Neural crest cell (in vitro differentiated cells): ENCODE measurements around the gene ALG13. TPM values are rescaled to one million over a fixed set of nuclear protein-coding genes. Genes with fewer than 3 reads are reported as not detected.

ENCODE experiments used
- DNase-seq: peaks from one replicate; pipeline ENCODE4 v3.0.0; 2021; ENCODE audit warnings: low read depth, mixed read lengths, low spot score
- H3K27ac Mint-ChIP-seq: one replicate; pipeline ENCODE4 v1.8.0; 2021; ENCODE audit warnings: mild to moderate bottlenecking, mixed read lengths; ENCODE audit not compliant: unreplicated experiment
- H3K27me3 Mint-ChIP-seq: 2 replicates; pipeline ENCODE4 v1.8.0; 2021; ENCODE audit warnings: low read depth, mild to moderate bottlenecking, mixed read lengths
- H3K36me3 Mint-ChIP-seq: 2 replicates; pipeline ENCODE4 v1.8.0; 2021; ENCODE audit warnings: low read depth, mild to moderate bottlenecking, mixed read lengths
- H3K4me1 Mint-ChIP-seq: 2 replicates; pipeline ENCODE4 v1.8.0; 2021; ENCODE audit warnings: mixed read lengths
- H3K4me3 Mint-ChIP-seq: one replicate; pipeline ENCODE4 v1.8.0; 2021; ENCODE audit warnings: mild to moderate bottlenecking, mixed read lengths
- H3K9me3 Mint-ChIP-seq: 2 replicates; pipeline ENCODE4 v1.8.0; 2021; ENCODE audit warnings: mixed read lengths
- CTCF ChIP-seq: fragments of 200-600 bp; sonication (generic); conservative IDR thresholded peaks from 2 replicates; pipeline ENCODE4 v1.5.0; 2021; ENCODE audit warnings: antibody characterized with exemption, mild to moderate bottlenecking
- total RNA-seq: library from RNA; stranded (reverse); gene quantifications from 2 replicates; pipeline ENCODE4 v1.2.1, GENCODE V29; 2021

Gene ALG13
- total RNA-seq, 1 donor from 2014 or later, result 56.7 TPM

GRCh38 chrX:111728096-111728495 lies 47.1 kb downstream of the ALG13 start:
- no peaks in the 10 kb centered on the region for H3K4me1 Mint-ChIP-seq
- H3K27me3 Mint-ChIP-seq, result no peaks in the 10 kb centered on the region
- peaks cover 32% of the 10 kb centered on the region for H3K36me3 Mint-ChIP-seq
- H3K4me3 Mint-ChIP-seq, result no peak overlapping the region
- DNase-seq, result no peak
- no peak overlapping the region for H3K27ac Mint-ChIP-seq
- no peak for TF ChIP-seq CTCF
- no peaks in the 10 kb centered on the region for H3K9me3 Mint-ChIP-seq

GRCh38 chrX:111731351-111731750 lies 50.4 kb downstream of the ALG13 start:
- Mint-ChIP-seq H3K27ac (no peak overlapping the region), H3K27me3 (no peaks in the 10 kb centered on the region), H3K36me3 (peaks cover 39% of the 10 kb centered on the region), H3K4me3 (no peak overlapping the region), H3K4me1 (no peaks in the 10 kb centered on the region), H3K9me3 (no peaks in the 10 kb centered on the region)
- TF ChIP-seq CTCF, result no peak
- DNase-seq, result no peak

GRCh38 chrX:111736571-111736970 lies 55.6 kb downstream of the ALG13 start:
- TF ChIP-seq CTCF, result no peak
- no peak overlapping the region for H3K27ac Mint-ChIP-seq
- no peaks in the 10 kb centered on the region for H3K27me3 Mint-ChIP-seq
- H3K4me3 Mint-ChIP-seq, result no peak overlapping the region
- H3K9me3 Mint-ChIP-seq, result no peaks in the 10 kb centered on the region
- peaks cover 38% of the 10 kb centered on the region for H3K36me3 Mint-ChIP-seq
- H3K4me1 Mint-ChIP-seq, result no peaks in the 10 kb centered on the region
- no peak for DNase-seq

GRCh38 chrX:111742018-111742417 lies 61.0 kb downstream of the ALG13 start:
- Mint-ChIP-seq H3K27ac (no peak overlapping the region), H3K4me1 (no peaks in the 10 kb centered on the region), H3K4me3 (no peak overlapping the region), H3K27me3 (no peaks in the 10 kb centered on the region), H3K9me3 (no peaks in the 10 kb centered on the region), H3K36me3 (peaks cover 24% of the 10 kb centered on the region)
- TF ChIP-seq CTCF, result no peak
- DNase-seq, result no peak

GRCh38 chrX:111743316-111743715 lies 62.3 kb downstream of the ALG13 start:
- Mint-ChIP-seq H3K27ac (no peak overlapping the region), H3K27me3 (no peaks in the 10 kb centered on the region), H3K4me3 (no peak overlapping the region), H3K9me3 (no peaks in the 10 kb centered on the region), H3K4me1 (no peaks in the 10 kb centered on the region), H3K36me3 (peaks cover 28% of the 10 kb centered on the region)
- DNase-seq, result no peak
- TF ChIP-seq CTCF, result no peak

GRCh38 chrX:111756486-111756885 lies 75.5 kb downstream of the ALG13 start:
- H3K27ac Mint-ChIP-seq, result no peak overlapping the region
- H3K36me3 Mint-ChIP-seq, result peaks cover 47% of the 10 kb centered on the region
- H3K4me1 Mint-ChIP-seq, result no peaks in the 10 kb centered on the region
- no peak for DNase-seq
- peaks cover 9% of the 10 kb centered on the region for H3K9me3 Mint-ChIP-seq
- H3K27me3 Mint-ChIP-seq, result no peaks in the 10 kb centered on the region
- TF ChIP-seq CTCF, result no peak
- H3K4me3 Mint-ChIP-seq, result no peak overlapping the region
